NCI-H1694 (cell line): ENCODE measurements around the gene SCRN1.
A peak's percentile ranks its signal among the peaks of the same experiment; 100 is the strongest.

Experiments used
- DNase-seq: peaks from one replicate; lab custom pipeline; 2025; lab: John Stamatoyannopoulos, UW

The SCRN1 gene

DNA sequence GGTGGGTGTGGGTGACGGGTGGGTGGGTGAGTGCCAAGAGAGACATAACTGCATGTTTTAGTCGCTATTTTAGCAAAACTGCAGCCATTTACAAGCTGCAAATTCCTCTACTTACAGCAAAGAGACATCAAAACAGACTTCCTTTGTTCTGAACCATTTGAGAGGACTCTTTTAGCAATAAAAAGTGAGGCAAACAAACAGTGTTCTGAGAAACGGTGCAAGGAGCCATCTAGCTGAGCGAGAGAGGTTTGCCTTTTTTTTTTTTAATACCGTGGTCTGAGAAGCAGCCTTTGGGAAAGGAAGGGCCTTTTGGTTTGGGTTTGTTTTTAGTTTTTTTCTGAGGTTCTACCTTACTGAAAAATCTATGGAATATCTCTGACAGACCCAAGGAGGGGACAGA, 62.9 kb downstream of the SCRN1 start:
- DNase-seq = no peak

DNA sequence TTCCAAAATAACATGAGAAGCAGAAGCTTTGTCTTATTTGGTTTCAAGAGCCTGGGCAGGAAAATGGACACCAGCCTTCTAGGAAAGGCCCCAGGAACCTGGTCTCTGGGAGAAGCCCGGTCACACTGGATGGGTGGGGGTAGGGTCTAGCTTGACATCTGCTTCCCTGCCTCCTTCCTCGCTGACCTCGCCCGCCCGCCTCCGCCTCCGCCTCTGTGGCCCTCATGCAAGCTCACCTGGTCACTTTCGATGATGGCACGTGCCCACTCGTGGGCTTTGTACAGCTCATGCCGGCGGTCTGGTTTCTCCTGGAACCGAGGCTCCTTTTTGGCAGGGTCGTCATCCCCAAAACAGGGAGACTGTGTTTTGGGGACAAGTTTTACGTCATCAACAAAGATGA, 63.4 kb downstream of the SCRN1 start:
- no peak for DNase-seq

DNA sequence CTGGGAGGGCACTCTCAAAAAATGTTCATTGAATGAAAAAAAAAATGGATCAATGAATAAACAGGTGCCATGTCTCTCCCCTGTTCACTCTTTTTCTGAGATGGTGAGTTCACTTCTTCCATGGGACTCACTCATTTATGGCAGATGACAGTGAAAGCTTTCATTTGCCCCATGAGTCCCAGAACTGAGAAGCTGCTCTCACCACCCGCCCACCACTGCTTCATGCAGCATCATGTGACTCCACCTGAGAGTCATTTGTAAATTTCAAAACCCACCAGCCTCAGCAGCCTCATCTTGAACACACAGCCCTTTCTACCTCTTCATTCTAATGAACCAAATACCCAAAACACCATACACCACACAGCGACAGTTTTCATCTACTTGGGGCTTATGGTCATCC, 64.9 kb downstream of the SCRN1 start:
- no peak for DNase-seq

DNA sequence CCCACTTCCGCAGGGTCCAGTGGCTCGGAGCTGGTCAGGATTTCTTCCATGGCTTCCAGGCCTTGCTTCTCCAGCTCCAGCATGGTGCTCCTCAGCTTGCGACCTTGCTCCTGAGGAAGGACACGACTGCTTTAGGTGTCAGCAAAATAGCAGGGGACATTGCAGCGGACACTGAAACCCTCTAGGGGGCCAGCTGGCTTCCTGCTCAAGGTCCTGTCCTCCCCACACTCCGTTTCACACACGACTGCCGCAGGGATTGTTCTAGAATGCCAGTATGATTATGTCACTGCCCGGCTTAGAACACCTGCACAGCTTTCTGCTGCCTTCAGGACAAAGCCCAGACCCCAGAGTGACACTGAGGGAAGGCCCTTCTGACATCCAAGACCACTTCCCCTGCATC, 65.6 kb downstream of the SCRN1 start:
- no peak for DNase-seq

DNA sequence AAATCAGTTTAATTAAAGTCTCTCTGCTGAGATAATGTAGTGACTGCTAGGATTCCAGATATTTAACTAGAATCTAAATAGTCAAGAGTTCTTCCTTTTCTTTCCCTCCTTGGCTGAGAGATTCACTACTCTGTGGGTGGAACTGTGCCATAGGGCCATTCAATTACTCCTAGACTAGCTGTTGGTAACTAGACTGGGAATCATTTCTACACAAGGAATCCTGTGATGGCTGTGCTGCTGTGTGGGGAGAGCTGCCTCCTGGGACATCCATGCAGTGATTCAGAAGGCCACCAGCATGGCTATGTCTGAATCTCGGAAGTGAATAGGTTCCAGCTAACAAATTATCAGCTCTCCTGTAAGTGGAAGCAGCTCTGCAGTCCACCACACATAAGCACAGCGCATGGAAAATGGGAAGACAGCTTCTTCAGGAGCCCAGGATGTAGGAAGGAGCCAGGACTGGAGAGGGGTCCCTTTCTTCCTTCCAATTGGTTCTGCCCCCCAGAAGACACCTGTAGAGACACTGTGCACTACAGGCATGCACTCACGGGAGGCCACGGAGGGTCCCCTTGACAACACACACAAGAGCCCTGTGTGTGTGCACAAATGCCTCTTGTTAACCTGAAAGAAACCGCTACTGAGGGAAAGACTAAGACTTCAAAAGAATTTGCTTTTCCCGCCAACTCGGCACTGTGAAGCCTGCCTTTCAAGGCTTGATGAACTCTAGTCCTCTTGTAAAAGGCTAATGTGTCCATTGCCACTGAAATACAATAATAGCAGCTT, 66.5 kb downstream of the SCRN1 start:
- no peak for DNase-seq

DNA sequence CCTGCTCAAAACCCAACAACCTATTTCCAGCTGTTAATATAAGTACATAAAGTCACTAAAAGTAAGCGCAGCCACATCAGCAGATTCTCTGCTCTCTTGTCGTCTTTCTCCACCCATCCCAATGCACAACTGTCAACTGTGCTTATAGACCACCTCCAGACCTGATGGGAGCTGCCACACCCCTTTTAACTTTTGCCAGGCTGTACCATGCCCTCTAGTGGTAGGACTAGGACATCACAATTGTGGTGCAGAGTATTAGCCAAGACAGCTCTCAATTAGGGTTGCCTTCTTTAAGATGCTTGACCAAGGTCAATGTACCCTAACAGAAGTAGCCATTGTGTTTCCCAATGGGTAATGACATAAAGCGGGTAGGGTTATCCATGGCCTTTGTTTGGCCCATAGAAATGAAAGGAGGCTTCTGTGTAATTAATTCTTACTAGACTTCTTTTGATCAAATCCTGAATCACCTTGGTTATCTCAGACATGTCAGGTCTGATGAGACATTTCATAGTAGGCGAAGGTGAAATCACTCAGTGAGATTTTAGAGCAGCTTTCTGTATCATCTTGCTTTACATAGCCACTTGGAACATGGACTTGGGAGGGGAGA, 68.1 kb downstream of the SCRN1 start:
- DNase-seq = peak; percentile 63

DNA sequence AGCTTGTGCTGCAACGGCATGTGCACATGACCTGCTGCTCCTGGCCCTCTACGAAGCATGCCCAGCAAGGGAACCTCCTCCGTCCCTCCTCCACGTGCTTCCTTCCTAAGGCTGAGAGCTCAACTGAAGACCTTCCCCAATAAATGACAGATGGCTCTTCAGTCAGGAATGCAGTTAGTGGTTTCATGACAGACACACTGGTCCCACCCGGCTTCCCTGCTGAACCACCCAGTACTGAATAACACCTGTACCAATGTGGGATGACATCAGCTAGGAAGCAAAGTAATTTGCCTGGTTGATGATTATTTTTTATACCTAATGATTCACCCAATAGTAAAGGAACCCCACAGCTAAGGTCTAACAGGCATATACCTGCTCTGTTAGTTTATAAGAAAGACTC, 69.1 kb downstream of the SCRN1 start:
- no peak for DNase-seq

DNA sequence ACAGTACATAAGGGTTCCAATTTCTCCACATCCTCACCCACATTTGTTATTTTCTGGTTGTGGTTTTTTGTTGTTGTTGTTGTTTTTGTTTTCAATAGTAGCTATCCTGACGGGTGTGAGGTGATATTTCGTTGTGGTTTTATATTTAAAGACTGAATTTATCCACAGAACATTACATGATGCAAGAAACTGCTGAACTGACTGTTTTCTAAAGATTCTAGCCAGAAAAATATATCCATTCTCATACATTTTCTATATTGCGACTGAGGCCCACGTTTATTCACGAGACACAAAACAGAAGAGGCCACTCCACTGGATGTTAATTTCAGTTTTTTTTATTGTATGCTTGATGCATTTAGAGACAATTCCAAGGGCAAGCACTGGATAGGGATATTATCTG, 69.8 kb downstream of the SCRN1 start:
- no peak for DNase-seq

DNA sequence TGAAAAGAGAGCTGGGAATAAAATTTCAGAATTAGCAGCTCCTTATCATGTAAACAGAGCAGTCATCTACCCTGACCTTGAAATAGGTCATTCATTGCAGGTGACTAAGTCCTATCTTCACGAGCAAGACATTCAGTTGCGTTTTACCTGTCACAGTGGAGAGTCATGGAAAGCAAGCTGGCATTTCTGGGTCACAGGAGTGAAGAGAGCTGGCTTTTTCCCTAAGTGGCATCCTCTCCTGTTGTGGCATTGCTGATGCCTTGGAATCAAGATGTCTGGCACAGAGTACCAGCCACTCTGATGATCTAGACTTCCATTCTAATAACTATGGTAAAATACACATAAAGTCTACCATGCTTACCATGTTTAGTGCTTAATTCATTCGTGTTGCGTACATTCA, 70.8 kb downstream of the SCRN1 start:
- no peak for DNase-seq

DNA sequence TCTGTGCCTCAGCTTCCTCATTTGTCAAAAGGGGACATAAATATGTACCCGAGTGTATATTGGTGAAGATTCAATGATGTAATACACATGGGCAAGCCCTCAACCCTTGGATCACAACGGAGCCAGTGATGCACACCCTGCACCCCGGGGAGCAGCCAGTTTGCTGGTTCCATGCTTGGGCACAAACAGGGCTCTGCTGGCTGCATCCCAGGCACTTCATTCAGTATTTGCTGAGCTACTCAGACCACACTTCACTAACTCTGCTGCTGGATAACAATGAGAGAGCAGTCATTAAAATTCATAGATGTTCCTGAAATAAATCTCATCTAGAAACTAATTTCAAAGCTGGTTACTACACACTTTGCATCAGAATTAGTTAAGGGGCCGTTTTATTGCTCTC, 72.0 kb downstream of the SCRN1 start:
- no peak for DNase-seq

DNA sequence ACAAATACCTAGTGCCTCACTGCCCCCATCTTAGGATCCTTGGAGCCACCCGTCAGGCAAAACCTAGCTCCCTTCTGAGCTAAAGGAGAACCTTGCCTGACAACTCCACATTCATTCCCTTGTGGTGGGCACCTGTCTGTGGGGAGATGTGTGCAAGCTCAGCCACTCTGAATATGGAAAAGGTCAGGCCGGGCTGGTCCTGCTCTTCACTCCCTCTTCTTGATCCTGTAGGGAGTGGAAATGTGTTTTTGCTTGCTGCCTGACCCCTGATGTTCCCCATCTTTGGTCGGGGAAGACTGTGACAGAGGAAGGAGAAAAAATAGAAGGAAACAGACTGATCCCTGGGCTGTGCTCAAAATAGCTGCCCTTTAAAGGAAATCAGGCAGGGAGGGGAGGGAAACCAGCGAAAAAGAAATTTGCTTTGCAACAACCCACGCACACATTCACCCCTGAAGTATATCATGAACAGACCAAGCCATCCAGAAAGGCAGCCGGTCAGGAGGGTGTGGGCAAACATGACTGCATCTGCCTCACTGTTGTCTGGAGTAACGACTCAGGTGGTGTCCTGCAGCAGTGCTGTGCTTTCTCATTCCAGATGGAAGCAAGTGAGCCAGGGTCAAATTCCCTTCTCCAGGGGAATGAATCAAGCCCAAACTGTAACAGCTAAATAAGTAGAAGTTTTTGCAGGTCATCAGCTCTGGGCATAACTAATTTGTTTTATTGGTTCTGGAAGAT, 74.0 kb downstream of the SCRN1 start:
- no peak for DNase-seq

DNA sequence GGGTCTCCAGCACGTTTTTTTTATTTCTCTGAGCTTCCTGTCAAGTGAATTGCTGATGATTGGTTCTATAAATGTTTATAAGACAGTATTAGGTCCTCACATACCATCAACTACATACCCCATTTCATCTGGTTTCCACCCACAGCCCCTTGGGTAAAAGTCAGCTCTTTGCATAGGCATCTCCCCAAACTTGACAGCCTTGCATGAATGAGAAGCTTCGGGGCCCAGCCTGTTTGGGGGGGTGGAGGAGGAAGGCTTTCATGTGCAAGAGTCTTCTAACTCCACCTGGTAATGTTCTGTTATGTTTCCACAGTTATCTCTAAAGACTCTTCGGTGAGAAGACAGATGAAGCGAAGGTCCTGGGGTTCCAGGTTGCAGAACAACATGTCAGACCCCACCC, 75.4 kb downstream of the SCRN1 start:
- no peak for DNase-seq

DNA sequence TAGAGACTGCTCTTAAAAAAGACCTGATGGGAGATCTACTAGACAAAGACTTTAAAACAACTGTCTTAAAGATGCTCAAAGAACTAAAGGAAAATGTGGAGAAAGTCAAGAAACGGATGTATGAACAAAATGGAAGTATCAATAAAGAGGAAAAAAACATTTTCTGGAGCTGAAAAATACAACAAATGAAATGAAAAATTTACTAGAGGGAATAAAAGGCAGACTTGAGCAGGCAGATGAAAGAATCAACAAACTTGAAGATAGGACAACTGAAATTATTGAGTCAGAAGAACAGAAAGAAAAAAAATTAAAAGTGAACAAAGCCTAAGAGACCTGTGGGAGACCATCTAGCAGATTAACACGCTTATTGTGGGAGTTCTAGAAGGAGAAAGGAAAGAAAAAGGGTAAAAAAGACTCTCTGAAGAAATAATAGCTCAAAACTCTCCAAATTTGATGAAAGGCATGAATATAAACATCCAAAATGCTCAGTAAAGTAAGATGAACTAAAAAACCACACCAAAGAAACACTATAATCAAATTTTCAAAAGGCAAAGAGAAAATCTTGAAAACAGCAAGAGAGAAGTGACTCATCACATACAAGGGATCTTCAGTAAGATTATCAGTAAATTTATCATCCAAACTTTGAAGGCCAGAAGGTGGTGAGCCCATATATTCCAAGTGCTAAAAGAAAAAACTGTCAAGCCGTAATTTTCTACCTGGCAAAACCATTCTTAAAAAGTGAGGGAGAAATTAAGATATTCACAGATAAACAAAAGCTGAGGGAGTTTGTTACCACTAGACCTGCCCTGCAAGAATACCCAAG, 83.2 kb downstream of the SCRN1 start:
- no peak for DNase-seq

DNA sequence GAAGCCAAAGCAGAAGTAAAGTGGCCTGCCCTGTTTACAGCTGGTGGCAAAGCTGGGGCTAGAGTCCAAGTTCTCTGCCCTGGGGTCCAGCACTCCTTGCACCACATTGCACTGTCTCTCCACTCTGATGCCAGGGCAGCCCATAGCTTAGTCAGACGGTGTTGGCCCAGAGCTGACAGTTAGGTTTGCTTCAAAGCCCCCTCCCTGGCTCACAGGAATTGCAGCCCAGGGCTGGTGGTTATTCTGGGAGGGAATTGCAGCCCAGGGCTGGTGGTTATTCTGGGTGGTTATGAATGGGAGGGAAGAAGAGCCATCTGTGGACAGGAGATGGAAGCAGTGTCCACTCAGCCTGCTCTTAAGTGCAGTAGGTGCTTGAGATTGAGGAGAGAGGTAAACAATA, 88.9 kb downstream of the SCRN1 start:
- DNase-seq = no peak

DNA sequence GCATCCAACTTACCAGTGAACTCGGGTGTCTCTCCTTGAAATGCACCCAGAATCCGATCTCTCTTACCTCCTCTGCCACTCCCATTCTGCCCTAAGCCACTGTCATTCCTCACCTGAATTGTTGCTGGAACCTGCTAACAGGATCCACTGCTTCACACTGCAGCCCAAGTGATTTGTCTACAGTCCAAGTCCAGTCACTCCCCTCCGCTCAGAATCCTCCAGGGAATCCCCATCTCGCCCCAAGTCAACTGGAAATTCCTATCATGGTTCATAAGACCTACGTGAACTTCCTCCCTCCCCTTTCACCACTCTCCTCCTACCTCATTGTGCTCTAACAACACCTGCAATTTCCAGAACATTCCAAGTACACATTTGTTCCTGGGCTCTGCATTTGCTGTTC, 91.3 kb downstream of the SCRN1 start:
- no peak for DNase-seq

DNA sequence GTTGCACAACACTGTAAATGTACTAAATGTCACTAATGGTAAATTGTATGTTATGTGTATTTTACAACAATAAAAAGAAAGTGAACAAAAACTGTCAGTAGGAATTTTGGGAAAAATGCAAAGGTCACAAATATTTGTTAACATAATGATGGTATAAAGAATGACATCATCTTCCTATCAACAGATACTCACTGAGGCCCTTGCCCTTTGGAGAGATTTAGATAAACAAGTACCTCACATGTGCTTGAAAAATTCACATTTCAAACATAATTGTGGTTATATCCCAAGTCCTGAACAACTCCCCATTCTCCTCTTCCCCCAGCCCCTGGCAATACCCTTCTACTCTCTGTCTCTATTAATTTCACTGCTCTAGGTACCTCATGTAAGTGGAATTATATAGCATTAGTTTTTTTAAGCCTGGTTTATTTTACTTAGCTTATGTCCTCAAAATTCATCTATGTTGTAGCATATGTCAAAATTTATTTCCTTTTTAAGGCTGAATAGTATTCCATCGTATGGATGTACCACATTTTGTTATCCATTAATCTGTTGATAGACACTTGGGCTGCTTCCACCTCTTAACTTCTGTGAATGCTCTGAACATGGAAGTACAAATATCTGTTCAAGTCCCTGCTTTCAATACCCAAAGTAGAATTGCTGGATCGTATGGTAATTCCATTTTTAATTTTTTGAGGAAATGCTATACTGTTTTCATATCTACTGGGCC, 92.8 kb downstream of the SCRN1 start:
- DNase-seq = no peak

DNA sequence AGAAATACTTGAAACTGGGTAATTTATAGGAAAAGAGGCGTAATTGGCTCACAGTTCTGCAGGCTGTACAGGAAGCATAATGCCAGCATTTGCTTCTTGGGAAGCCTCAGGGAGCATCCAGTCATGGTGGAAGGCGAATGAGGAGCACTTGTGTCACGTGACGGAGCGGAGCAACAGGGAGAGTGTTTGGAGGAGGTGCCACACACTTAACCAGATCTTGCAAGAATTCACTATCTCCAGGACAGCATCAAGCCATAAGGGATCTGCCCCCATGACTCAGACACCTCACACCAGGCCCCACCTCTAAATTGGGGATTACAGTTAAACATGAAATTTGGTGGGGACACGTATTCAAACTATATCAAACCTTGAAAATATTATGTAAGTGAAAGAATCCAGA, 94.0 kb downstream of the SCRN1 start:
- DNase-seq = no peak

DNA sequence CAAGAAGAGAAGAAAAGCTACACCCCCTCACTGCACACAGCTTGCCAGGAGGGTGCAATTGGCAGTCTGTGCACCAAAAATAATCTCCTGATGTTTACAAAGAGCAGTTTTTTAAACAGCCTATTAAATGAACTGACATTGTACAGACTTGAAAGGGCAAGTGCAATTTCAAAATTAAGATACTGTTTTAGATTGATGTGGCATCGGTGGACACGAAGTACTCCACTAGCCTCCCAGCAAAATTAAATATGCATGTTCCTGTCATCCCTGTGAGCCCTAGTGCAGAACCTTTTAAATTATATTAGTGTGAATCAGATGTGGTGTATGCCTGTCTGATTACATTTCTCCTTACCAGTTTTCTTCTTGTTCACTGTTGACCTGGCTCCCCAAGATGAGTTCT, 95.3 kb downstream of the SCRN1 start:
- no peak for DNase-seq

DNA sequence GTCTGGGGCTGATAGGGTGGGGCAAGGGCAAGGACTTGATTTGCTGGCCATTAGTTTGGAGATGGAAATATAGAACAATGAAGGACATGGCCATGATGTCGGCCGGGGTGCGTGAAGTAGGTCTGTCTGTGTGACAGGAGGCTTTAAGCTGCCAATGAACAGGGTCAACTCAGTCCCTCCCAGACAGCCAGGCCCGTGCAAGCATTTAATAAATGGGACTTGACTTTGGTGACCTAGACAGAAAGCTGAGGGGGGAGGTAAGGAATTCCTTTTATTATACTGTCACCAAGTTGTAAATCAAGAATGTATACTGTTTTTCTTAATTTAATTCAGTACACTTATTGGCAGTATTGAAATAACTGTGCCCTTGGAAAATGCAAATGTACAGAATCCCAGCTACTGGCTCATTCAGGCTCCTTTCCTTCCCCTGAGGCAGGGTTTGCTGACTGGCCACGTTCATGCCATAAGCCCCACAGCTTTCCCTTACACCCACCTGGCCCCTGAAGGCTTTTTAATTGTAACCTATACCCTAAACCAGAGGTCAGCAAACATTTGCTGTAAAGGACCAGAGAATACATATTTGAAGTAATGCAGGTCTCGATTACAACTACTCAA, 96.1 kb downstream of the SCRN1 start:
- no peak for DNase-seq

DNA sequence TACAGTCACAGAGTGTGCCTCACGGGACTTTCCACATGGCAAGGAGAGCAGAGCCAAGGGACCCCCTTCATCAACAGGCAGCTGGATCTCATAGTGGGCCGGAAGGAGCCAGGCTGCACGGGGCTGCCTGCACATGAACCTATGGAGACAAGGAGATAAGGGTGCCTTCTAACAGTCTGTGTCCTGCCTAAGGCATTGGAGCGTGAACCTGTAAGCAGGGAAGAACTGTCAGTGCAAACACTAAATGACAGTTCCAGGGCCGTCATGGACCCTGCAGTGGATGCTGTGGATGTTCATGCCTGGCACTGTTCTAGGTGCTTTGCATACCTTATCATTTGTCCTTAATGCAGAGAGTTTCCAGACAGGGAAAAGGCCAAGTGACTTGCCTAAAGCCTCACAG, 97.4 kb downstream of the SCRN1 start:
- DNase-seq = no peak

DNA sequence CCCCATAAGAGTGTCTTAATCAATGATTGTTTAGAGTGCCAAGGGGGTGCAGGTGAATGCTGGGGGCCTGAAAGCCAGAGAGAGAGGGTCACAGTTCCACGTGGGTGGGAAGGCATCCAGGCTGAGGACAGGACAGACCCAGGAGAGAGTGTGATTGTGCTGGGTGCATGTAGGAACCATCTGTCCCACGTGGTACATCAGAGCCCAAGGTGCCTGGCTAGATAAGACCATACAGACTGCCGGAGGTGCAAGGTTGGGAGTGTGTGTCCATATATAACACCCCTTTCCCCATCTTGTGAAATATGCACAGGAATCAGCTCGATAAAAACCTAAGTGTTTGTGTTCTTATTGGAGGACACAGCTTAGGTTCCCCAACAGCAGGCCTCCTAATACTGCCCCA, 97.8 kb downstream of the SCRN1 start:
- DNase-seq = no peak
